Measurements from ENCODE around the gene MTCH2.

DNA sequence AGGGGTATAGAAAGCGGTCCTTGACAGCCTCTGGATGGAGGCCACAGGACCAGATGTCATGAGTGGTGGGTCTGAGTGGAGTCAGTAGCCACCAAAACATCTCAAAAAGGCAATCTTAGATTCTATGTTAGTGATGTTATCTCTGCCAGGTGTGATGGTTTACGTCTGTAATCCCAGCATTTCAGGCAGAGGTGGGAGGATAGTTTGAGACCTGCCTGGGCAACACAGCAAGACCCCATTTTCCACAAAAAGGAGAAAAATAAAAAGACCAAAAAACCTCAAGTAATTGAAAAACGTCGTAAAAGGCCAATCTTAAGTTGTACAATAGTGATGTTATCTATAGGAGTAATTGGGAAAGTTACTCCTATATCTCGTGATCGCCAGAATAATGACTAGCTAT, 3.7 kb upstream of the MTCH2 start:
- TF ChIP-seq, protein P1, sequence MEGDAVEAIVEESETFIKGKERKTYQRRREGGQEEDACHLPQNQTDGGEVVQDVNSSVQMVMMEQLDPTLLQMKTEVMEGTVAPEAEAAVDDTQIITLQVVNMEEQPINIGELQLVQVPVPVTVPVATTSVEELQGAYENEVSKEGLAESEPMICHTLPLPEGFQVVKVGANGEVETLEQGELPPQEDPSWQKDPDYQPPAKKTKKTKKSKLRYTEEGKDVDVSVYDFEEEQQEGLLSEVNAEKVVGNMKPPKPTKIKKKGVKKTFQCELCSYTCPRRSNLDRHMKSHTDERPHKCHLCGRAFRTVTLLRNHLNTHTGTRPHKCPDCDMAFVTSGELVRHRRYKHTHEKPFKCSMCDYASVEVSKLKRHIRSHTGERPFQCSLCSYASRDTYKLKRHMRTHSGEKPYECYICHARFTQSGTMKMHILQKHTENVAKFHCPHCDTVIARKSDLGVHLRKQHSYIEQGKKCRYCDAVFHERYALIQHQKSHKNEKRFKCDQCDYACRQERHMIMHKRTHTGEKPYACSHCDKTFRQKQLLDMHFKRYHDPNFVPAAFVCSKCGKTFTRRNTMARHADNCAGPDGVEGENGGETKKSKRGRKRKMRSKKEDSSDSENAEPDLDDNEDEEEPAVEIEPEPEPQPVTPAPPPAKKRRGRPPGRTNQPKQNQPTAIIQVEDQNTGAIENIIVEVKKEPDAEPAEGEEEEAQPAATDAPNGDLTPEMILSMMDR (IDR thresholded peaks at IDR 0.05) = no peak
- TF ChIP-seq POLR2A (IDR thresholded peaks at IDR 0.05) = no peak
